ENCODE results near the gene UNC93A.
"Not testable (repeated sequence)": the region's sequence is repeated elsewhere in the genome, so short reads cannot be mapped to it uniquely, and the experiment has no call there.

Gene UNC93A

DNA sequence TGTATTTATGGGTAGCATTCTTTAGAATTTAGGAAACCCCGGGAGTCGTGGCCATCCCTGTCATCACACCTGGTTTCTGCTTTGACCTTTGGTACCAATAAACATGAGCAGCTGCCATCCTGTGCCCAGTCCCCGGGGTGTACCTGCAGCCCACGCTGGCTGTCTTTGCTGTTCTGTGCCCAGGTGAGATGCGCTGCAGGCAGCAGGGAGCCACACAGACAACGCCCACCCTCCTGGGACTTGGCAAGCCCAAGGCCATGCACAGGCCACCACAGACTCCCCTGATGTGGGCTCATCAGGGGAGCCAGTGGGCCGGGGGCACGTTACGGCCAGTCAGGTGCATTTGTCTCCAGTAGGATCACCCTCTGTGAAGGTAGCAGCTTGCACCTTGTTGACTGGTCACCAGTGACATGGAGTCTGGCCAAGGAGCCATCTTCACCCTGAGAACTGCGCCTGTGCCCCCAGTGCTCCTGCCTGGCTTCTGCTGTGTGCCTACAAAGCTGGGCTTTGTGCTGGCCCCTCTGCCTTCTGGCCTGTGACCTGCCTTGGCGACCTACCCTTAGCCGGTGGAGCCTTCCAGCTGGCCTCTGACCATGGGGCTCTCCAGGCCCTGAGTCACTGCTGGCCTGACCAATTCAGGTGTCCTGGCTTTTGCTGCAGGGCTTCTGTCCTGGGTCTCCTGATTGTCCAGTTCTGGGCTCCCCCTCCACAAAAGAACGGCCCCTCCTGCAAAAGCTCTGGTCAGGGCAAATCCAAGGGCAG lies 14.2 kb upstream of the UNC93A start:
- in situ Hi-C loops (cut with HindIII; ENCODE audit: low pct_unique_long_range_greater_than_20kb, low sequenced_read_pairs): no loop called here
- DNase-seq (ENCODE audit: low read depth in 1 of 2, low spot score in 1 of 2): no peak
- no peak for TF ChIP-seq JUND (IDR thresholded peaks at IDR 0.05; ENCODE audit: low read depth)

DNA sequence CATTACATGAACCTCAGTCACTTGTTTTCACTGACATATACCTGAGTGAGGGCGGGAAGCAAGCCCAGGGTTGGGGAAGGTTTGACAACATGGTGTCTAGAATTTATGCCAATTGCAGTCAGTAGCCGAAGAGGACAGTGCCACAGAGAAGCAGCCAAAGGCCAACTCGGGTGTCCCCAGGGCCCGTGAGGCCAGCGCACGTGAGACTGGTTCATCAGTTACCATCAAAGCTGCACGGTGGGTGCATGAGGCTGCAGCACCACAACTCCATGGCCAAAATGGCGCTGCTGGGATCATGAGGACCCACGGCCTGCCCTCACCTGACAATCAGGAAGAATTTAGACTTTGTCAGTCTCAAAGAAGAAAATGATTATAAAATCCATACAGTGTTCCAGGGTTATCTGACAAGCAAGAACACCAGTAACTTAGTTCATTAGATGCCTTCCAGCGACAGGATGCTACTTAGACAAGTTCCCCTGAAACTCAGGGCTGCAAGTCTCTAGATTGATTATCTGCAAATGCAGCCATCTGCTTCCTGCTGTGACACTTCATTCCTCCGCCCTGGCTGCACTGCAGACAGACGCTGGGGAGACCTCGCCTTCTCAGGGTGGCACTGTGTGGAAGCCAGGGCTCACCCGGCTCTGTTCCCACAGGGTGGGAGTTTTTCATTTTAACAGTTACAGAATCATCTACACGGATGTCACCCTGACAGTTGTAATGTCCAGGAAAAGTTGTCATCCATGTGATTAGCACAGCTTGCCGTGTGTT lies 12.8 kb upstream of the UNC93A start:
- DNase-seq (ENCODE audit: low read depth in 1 of 2, low spot score in 1 of 2); in situ Hi-C loops (cut with HindIII; ENCODE audit: low pct_unique_long_range_greater_than_20kb, low sequenced_read_pairs): not testable (repeated sequence)

DNA sequence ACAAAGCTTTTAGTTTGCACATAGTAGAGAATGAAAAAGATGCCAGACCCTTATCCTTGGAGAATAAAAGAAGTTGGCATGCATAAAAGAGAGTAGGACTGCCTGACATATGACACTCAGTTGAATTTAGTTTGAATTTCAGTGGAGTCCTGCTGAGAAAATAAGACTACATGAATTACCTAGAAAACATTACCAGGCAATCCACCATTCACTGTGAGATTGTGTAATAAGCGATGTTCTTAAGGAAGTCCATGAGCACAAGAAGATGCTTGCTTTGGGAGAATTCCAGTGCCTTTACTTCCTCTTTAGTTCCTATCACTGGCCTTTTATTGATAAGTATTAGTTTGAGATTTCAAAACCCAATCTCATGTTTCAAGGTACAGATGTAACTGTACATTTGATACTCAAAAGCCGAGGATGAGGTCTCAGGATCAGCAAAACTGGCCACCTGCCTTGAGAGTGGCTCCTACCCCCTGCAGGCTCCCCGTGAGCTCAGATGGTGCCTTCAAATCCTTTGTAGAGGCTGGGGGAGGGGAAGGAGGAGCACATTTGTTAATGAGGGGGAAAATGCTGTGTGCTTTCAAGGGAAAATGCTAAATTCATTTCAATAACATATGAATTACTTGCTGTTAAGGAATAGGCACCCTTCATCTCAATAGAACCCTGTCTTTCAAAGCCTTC lies 11.2 kb upstream of the UNC93A start:
- DNase-seq (ENCODE audit: low read depth in 1 of 2, low spot score in 1 of 2): no peak
- TF ChIP-seq JUND (IDR thresholded peaks at IDR 0.05; ENCODE audit: low read depth): no peak
- in situ Hi-C loops (cut with HindIII; ENCODE audit: low pct_unique_long_range_greater_than_20kb, low sequenced_read_pairs): no loop called here

DNA sequence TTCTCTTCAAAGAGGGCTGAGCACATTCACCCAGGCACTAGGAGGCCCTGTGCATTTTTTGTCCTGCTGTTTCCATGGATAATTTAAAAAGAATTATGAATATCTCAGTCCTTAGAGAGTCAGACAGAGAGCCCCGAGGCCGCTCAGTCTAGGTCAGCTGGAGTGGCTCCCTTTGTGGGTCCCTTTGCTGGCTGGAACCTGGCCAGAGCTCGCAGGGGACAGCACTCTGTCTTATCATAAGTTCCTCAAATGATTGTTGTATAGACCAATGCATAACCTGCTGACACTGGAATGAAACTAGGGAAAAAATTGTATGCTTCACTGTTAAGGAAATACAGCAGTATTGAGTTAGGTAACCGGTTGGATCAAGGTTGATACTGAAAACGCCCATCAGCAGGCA lies 10.6 kb upstream of the UNC93A start:
- DNase-seq (ENCODE audit: low read depth in 1 of 2, low spot score in 1 of 2); in situ Hi-C loops (cut with HindIII; ENCODE audit: low pct_unique_long_range_greater_than_20kb, low sequenced_read_pairs): not testable (repeated sequence)

DNA sequence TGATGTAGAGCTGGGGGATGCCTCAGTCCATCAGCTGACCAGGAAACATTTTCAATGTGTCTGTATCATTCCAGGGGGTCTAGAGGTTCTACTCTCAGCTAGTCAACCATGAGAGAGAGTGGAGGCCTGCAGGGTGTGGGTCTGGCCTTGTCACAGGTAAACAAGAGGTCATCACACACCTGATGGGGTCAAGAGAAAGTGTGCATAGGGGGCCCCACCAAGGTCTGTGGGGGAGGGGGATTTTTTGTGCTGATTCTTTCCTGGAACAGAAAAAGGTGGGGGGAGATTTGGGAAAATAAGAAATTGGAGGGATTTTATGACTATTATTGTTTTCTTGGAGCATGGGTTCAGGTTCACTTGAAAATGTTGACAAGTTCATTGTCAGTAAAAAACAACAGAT lies 8.9 kb upstream of the UNC93A start:
- no peak for TF ChIP-seq JUND (IDR thresholded peaks at IDR 0.05; ENCODE audit: low read depth)
- DNase-seq (ENCODE audit: low read depth in 1 of 2, low spot score in 1 of 2): no peak
- in situ Hi-C loops (cut with HindIII; ENCODE audit: low pct_unique_long_range_greater_than_20kb, low sequenced_read_pairs): no loop called here

DNA sequence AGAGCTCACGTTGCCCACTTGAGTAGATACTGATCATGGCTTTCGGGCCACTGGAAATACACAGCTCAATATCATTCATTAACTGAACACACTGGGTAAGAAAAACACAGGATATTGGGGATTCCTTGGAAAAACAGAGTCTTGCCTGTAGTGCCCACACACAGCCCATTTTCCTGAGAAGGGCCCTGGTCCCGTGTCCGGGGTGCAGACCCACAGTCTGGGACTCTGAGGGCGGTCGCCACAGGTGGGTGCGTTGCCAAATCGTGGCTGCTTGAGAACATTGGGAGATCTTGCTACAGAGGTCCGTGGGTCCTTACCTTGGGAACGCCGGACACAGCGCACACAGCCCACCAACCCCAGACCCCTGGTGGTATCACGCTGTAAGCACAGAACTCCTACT lies 6.5 kb upstream of the UNC93A start:
- in situ Hi-C loops (cut with HindIII; ENCODE audit: low pct_unique_long_range_greater_than_20kb, low sequenced_read_pairs); DNase-seq (ENCODE audit: low read depth in 1 of 2, low spot score in 1 of 2): not testable (repeated sequence)

DNA sequence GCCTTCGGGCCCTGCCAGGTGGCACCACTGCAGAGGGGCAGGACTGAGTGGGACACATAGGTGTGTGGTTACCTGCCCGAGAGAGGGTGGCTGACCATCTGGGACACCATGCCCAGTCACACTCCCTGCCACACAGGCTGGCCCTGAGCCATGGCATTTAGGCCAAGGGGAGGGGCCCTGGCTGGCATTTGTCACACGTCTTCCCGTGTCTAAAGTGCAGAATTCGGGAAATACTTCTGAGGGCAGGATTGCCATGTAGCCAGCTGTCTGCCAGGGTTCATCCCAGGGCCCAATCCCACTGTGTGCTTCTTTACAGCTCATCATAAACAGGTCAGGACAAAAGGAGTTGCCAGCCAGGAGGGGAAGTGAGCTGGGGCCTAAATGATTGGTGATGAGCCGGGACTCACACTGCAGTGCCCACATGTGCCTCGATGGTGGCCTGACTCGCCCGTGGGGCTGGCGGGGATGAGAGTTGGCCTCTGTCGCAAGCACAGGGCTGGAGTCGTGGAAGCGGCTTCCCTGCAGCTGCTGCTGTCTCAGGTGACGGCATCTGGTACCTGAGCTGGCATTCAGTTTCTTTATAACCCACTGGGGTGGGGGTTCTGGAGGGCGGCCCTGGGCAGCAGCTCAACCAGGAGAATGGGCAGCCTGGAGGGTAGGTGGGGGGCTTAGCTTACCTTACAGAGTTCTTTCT lies 5.9 kb upstream of the UNC93A start:
- no peak for TF ChIP-seq JUND (IDR thresholded peaks at IDR 0.05; ENCODE audit: low read depth)
- in situ Hi-C loops (cut with HindIII; ENCODE audit: low pct_unique_long_range_greater_than_20kb, low sequenced_read_pairs): no loop called here
- DNase-seq (ENCODE audit: low read depth in 1 of 2, low spot score in 1 of 2): no peak

DNA sequence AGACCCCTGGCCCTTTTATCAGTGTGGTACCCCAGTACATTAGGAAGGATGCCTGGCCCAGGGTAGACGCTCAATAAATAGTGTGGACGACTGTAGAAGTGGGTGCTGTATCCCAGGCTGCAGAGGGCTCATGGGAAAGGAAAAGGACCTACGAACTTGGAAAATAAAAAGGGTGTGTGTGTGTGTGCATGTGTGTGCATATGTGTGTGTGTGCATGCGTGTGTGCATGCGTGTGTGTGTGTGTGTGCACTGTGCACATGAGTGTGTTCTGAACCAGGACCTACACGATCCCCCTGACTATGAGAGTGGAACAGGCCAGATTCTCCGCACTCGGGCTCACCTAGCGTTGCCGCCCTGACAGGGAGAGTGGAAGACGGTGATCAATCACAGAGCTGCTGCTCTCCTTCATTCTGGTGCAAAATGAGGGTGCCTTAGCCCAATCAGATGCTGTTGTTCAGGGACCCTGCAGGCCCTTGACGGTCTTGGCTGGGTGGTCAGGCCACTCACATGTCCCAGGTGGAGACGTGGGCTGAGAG lies 3.5 kb upstream of the UNC93A start:
- in situ Hi-C loops (cut with HindIII; ENCODE audit: low pct_unique_long_range_greater_than_20kb, low sequenced_read_pairs): no loop called here

DNA sequence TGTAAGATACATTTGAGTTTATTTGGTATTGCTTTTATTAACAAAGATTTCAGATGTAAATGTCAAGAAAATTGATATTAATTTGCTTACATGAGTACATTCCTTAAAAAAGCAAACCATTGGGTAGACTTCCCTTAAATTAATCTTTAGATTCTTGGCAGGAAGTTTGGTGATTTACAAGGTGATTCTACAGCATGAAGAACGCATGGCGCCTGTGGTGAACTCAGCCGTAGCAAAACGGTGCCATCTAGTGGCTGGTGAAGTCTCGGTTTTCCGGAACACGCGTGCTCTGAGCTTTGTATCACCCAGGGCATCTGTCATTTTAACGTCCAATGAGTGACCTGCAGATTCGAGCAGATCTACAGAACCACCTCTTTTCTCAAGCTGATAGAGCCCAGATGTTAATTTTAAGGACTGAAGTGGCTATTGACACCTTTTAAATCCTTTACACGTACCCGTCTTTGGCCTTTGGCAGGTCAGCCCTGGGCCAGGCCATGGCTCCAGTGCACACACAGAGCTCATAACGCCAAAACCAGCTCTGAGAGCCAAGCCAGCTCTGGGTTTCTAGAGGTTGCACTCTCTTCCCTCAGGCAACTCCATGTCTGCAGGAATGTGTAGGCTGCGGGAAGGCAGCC lies 2.4 kb upstream of the UNC93A start:
- peak in 1 of 2 experiments; percentile 28 for DNase-seq (ENCODE audit: low read depth in 1 of 2, low spot score in 1 of 2)
- in situ Hi-C loops (cut with HindIII; ENCODE audit: low pct_unique_long_range_greater_than_20kb, low sequenced_read_pairs): not testable (repeated sequence)

More for the DNA sequence above, 3.5 kb upstream of the UNC93A start:
- no peak for TF ChIP-seq JUND (IDR thresholded peaks at IDR 0.05; ENCODE audit: low read depth)
- no peak for DNase-seq (ENCODE audit: low read depth in 1 of 2, low spot score in 1 of 2)

DNA sequence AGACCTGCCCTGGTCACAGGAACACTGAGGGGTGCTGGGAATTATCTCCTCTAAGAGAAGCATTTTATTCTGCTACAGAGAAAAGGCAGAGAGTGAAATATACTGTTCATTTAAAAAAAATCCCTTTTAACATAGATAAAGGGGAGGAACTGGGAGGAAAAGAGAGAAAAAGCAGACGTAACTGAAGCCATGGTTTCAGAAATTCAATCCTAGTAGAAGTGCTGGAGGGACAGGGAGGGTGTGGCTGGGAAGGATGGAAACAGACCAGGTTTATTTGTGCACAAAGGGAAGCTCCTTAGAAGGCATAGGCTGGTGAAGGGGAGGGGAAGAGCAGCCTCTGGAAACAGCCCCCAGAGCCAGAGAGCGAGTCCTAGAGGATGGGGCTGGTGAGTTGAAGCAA lies 1.8 kb upstream of the UNC93A start:
- in situ Hi-C loops (cut with HindIII; ENCODE audit: low pct_unique_long_range_greater_than_20kb, low sequenced_read_pairs); DNase-seq (ENCODE audit: low read depth in 1 of 2, low spot score in 1 of 2): not testable (repeated sequence)

DNA sequence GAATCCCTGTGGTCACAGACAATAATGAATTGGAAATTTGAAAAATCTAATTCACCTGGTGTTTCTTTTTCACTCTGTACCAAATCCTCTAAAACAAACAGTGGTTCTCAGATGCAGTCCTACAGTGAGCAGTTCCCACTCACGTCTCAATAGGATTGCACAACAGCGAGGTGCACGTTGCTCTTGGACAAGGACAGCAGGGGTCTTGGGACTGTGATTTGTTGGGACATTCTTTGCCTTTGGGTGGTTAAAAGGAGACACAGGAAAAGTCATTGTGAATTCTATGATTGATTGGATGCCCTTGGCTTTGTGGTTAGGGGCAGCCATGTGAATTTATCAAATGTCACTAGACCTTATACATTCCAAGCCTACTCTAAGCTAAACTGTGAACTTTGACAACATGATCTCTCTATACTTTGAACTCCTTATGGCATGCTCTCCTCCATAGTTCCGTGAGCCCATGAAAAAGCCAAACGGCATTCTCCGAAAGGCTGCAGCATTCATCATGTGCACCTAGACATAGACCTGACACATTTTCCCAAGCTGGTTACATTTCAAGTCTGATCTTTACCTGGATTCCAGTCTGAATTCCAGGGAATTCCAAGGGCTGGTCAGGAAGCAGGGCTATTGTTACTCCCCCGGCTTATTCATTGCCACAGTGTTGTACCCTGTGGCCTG lies 647 bp downstream of the UNC93A start:
- TF ChIP-seq JUND (IDR thresholded peaks at IDR 0.05; ENCODE audit: low read depth): no peak
- no peak for DNase-seq (ENCODE audit: low read depth in 1 of 2, low spot score in 1 of 2)
- in situ Hi-C loops (cut with HindIII; ENCODE audit: low pct_unique_long_range_greater_than_20kb, low sequenced_read_pairs): no loop called here
